A549 treated with AZD9567 at 1 μM for 4 hours (cell line): ENCODE results near the gene POLDIP2. TPM values are rescaled to one million over a fixed set of nuclear protein-coding genes. Genes with fewer than 3 reads are reported as not detected.

Source experiments
- total RNA-seq: library from RNA; stranded (reverse); fragments of 200-300 nt; extraction: Qiagen RNA extraction; gene quantifications from 5 replicates; pipeline ENCODE4 v1.2.3, GENCODE V29; 2022; ENCODE audit not compliant: insufficient read depth

The POLDIP2 gene
- 146 to 165 TPM (median 162 TPM) in 5 replicates for total RNA-seq

GRCh38 chr17:28357061-28357900 lies at the start of gene POLDIP2:
TSS of gene POLDIP2 (minus strand) at chr17:28357527. CDS start at chr17:28357448, 79 bp downstream.

GRCh38 chr17:28405632-28406472 lies 48.5 kb upstream of the POLDIP2 start, which contains the start of gene SLC46A1:
TSS of gene SLC46A1 (minus strand) at chr17:28406212. CDS start at chr17:28406114, 98 bp downstream.

GRCh38 chr17:28371245-28372202 lies 14.2 kb upstream of the POLDIP2 start, which contains the start of gene SARM1:
TSS of gene SARM1 (plus strand) at chr17:28371694. CDS start at chr17:28372033, 339 bp downstream.

GRCh38 chr17:28370035-28370743 lies 12.9 kb upstream of the POLDIP2 start, which contains the start of gene VTN:
TSS of gene VTN (minus strand) at chr17:28370307. CDS start at chr17:28370203, 104 bp downstream.

GRCh38 chr17:28364665-28365363 lies 7.5 kb upstream of the POLDIP2 start, which contains the start of gene SEBOX:
TSS of gene SEBOX (minus strand) at chr17:28365199. CDS start at chr17:28365151, 48 bp downstream.

GRCh38 chr17:28335201-28335958 lies 21.9 kb downstream of the POLDIP2 start, which contains the start of the genes IFT20 and TNFAIP1:
TSS of gene IFT20 (minus strand) at chr17:28335472. CDS start at chr17:28331985, 3,487 bp downstream.
TSS of gene TNFAIP1 (plus strand) at chr17:28335761. CDS start at chr17:28339522, 3,761 bp downstream.

GRCh38 chr17:28318759-28319597 lies 38.3 kb downstream of the POLDIP2 start, which contains the start of gene TMEM97:
TSS of gene TMEM97 (plus strand) at chr17:28319200. CDS start at chr17:28319240, 40 bp downstream.

Other genes starting within 250 kb of the POLDIP2 start
- 42.3 to 51.1 TPM (median 47.2 TPM) in 5 replicates for gene TMEM97, start 38.3 kb downstream of the POLDIP2 start, total RNA-seq
- gene IFT20, start 22.1 kb downstream of the POLDIP2 start, total RNA-seq = 41.1 to 61.7 TPM (median 52.7 TPM) in 5 replicates
- 41.6 to 53.0 TPM (median 46.8 TPM) in 5 replicates for gene TNFAIP1, start 21.8 kb downstream of the POLDIP2 start, total RNA-seq
- gene SEBOX, start 7.7 kb upstream of the POLDIP2 start, total RNA-seq = not detected in 5 replicates
- gene VTN, start 12.8 kb upstream of the POLDIP2 start, total RNA-seq = 12.7 to 19.7 TPM (median 18.9 TPM) in 5 replicates
- 3.9 to 7.0 TPM (median 5.4 TPM) in 5 replicates for gene SARM1, start 14.2 kb upstream of the POLDIP2 start, total RNA-seq
- gene SLC46A1, start 48.7 kb upstream of the POLDIP2 start, total RNA-seq = 18.4 to 20.5 TPM (median 20.2 TPM) in 5 replicates
- 0.05 to 0.14 TPM (median 0.09 TPM) in 4 of 5 replicates, not detected in the other for gene SLC13A2, start 116.1 kb upstream of the POLDIP2 start, total RNA-seq
- 0.03 TPM in 1 of 5 replicates, not detected in the others for gene FOXN1, start 148.8 kb upstream of the POLDIP2 start, total RNA-seq
- 27.2 to 39.1 TPM (median 33.2 TPM) in 5 replicates for gene UNC119, start 195.1 kb upstream of the POLDIP2 start, total RNA-seq
- 46.8 to 62.9 TPM (median 60.3 TPM) in 5 replicates for gene PIGS, start 214.0 kb upstream of the POLDIP2 start, total RNA-seq
- gene ALDOC, start 219.4 kb upstream of the POLDIP2 start, total RNA-seq = 2.1 to 2.7 TPM (median 2.5 TPM) in 5 replicates
- gene SPAG5, start 241.5 kb upstream of the POLDIP2 start, total RNA-seq = 69.9 to 80.7 TPM (median 71.9 TPM) in 5 replicates